B cell (primary cell): ENCODE data around the gene GRK5. TPM values are rescaled to one million over a fixed set of nuclear protein-coding genes. Genes with fewer than 3 reads are reported as not detected.

ENCODE experiments used
- ATAC-seq: fragments of 200-7000 bp; cut with Tn5 transposase; one replicate; pipeline ENCODE4 v1.10.0; 2021; ENCODE audit warnings: low read depth, mild to moderate bottlenecking, moderate number of reproducible peaks, moderate library complexity
- CTCF ChIA-PET: fragments of 350-600 bp; sonication (Branson Sonifier 250); formaldehyde crosslinking; loops from one replicate; lab custom pipeline; 2021; ENCODE audit warnings: antibody characterized with exemption, inconsistent platforms; lab: Charles Lee
- POLR2A ChIA-PET: fragments of 350-600 bp; sonication (Branson Sonifier 250); formaldehyde crosslinking; loops from one replicate; lab custom pipeline; 2021; ENCODE audit warnings: antibody characterized with exemption; lab: Charles Lee
- DNase-seq: peaks from one replicate; pipeline ENCODE4 v3.0.0; 2013
- H2AFZ ChIP-seq: 2 replicates; pipeline ENCODE4 v1.6.1; 2012; ENCODE audit warnings: mild to moderate bottlenecking, low read depth, low read length; ENCODE audit not compliant: insufficient read depth, poor library complexity, severe bottlenecking
- H3K27ac ChIP-seq, 2 donors: 1 replicate in 1 of 2; 2 replicates in 1 of 2; pipeline ENCODE4 v1.5.1; 2012 to 2013; ENCODE audit warnings: low read length in 2 of 2, mild to moderate bottlenecking in 2 of 2, moderate library complexity in 1 of 2
- H3K27me3 ChIP-seq, 4 experiments: fragments of 200-600 bp in 1 of 4; sonication (generic) in 1 of 4; replicated peaks in 1 of 4; 1 replicate in 2 of 4; 2 replicates in 2 of 4; pipeline versions ENCODE4 v1.6.1 to v1.7.0; 2013 to 2016; ENCODE audit warnings: low read length in 3 of 4, mild to moderate bottlenecking in 2 of 4, mixed read lengths in 1 of 4, moderate library complexity in 1 of 4; ENCODE audit not compliant: insufficient read depth in 4 of 4, control insufficient read depth in 3 of 4; ENCODE audit errors: control extremely low read depth in 1 of 4
- H3K36me3 ChIP-seq, 2 experiments: replicated peaks in 1 of 2; 1 replicate in 1 of 2; 2 replicates in 1 of 2; pipeline versions ENCODE4 v1.6.1 to v1.7.1; 2013; ENCODE audit warnings: low read length in 1 of 2; ENCODE audit not compliant: insufficient read depth in 2 of 2, control insufficient read depth in 1 of 2; ENCODE audit errors: control extremely low read depth in 1 of 2, extremely low read depth in 1 of 2
- H3K4me1 ChIP-seq, 2 donors: fragments of 200-600 bp in 1 of 2; sonication (generic) in 1 of 2; 1 replicate in 1 of 2; 2 replicates in 1 of 2; pipeline versions ENCODE4 v1.5.1 to v1.6.1; 2013 to 2017; ENCODE audit warnings: low read length in 2 of 2; ENCODE audit not compliant: control insufficient read depth in 2 of 2, insufficient read depth in 2 of 2
- H3K4me2 ChIP-seq: replicated peaks from 2 replicates; pipeline ENCODE3; 2012; ENCODE audit warnings: mild to moderate bottlenecking, low read depth, low read length; ENCODE audit not compliant: poor library complexity, severe bottlenecking
- H3K4me3 ChIP-seq, 5 experiments: fragments of 200-600 bp in 1 of 5; sonication (generic) in 1 of 5; 1 replicate in 3 of 5; 2 replicates in 2 of 5; pipeline versions ENCODE4 v1.5.1 to v1.7.0; 2011 to 2016; ENCODE audit warnings: low read length in 4 of 5, mild to moderate bottlenecking in 4 of 5, low read depth in 2 of 5, control low read depth in 1 of 5, moderate library complexity in 1 of 5; ENCODE audit not compliant: insufficient read depth in 1 of 5; ENCODE audit errors: control extremely low read depth in 1 of 5, extremely low read depth in 1 of 5
- H3K79me2 ChIP-seq: fragments of 200-600 bp; sonication (generic); one replicate; pipeline ENCODE4 v1.6.0; 2016; ENCODE audit warnings: low read length; ENCODE audit not compliant: control insufficient read depth, insufficient read depth
- H3K9ac ChIP-seq: fragments of 200-600 bp; sonication (generic); 2 replicates; pipeline ENCODE4 v1.6.1; 2017; ENCODE audit warnings: mild to moderate bottlenecking, low read length, moderate library complexity
- H3K9me3 ChIP-seq, 3 donors: one replicate each; pipeline versions ENCODE4 v1.6.1 to v1.7.1; 2013; ENCODE audit warnings: low read length in 2 of 3; ENCODE audit not compliant: control insufficient read depth in 2 of 3, insufficient read depth in 1 of 3; ENCODE audit errors: control extremely low read depth in 1 of 3
- H4K20me1 ChIP-seq: 2 replicates; pipeline ENCODE4 v1.6.0; 2012; ENCODE audit warnings: mild to moderate bottlenecking, low read length; ENCODE audit not compliant: insufficient read depth, control insufficient read depth, poor library complexity, severe bottlenecking
- H3K27ac Mint-ChIP-seq: one replicate; pipeline ENCODE4 v1.8.0; 2021; ENCODE audit warnings: mixed read lengths
- H3K27me3 Mint-ChIP-seq: one replicate; pipeline ENCODE4 v1.8.0; 2021; ENCODE audit warnings: mixed read lengths
- H3K4me1 Mint-ChIP-seq: one replicate; pipeline ENCODE4 v1.8.0; 2021; ENCODE audit warnings: mixed read lengths
- H3K4me3 Mint-ChIP-seq: one replicate; pipeline ENCODE4 v1.8.0; 2021; ENCODE audit warnings: mixed read lengths
- H3K9me3 Mint-ChIP-seq: one replicate; pipeline ENCODE4 v1.8.0; 2022; ENCODE audit warnings: mixed read lengths; ENCODE audit not compliant: insufficient read depth
- CTCF ChIP-seq: fragments of 200-600 bp; IDR thresholded peaks from one replicate; pipeline ENCODE4 v1.8.0; 2022; ENCODE audit warnings: antibody characterized with exemption, mild to moderate bottlenecking
- EZH2 ChIP-seq: IDR thresholded peaks from 2 replicates; pipeline ENCODE4 v1.6.1; 2012; ENCODE audit warnings: borderline replicate concordance, low read depth, mild to moderate bottlenecking, moderate library complexity, low read length; ENCODE audit not compliant: insufficient read depth, poor library complexity, severe bottlenecking
- WGBS: methylation state at CpG from one replicate; pipeline ENCODE4 v1.1.5; 2013; ENCODE audit warnings: missing lambda C conversion rate; ENCODE audit not compliant: insufficient coverage; 5-methylcytosine and 5-hydroxymethylcytosine counted together
- intact Hi-C: fragments of 100-400 bp; cut with micrococcal nuclease; formaldehyde crosslinking; loops from one replicate; pipeline ENCODE4 v1.10.0; 2022
- polyA plus RNA-seq: library from polyadenylated mRNA; depleted of rRNA; stranded (reverse); fragments of >200 nt; gene quantifications from 2 replicates; pipeline ENCODE4 v1.2.3, GENCODE V29; 2012
- total RNA-seq, 2 donors: library from RNA; stranded (reverse); fragments of 120-200 nt in 1 of 2; gene quantifications; 1 replicate in 1 of 2; 2 replicates in 1 of 2; pipeline versions ENCODE4 v1.2.3 to v1.2.4, GENCODE V29; 2013 to 2022

The GRK5 gene
- total and polyA plus RNA-seq, 2 donors (not counting 1 experiment from before 2014, with no cell fraction given): 21.9 to 54.8 TPM

- 97% methylated on average over 11 of the region's 12 CpGs for WGBS
- Histone ChIP-seq H3K27ac (no peak overlapping the region), H2AFZ (no peak overlapping the region), H3K9ac (no peak overlapping the region), H3K4me1 (peaks cover 28 to 34% of the 10 kb centered on the region in 2 donors), H3K36me3 (peaks cover 0 to 22% of the 10 kb centered on the region in 2 experiments), H3K27me3 (no peaks in the 10 kb centered on the region), H3K79me2 (peaks cover 47% of the 10 kb centered on the region), H4K20me1 (peaks cover 1% of the 10 kb centered on the region), H3K9me3 (no peaks in the 10 kb centered on the region), H3K4me3 (no peak overlapping the region), H3K4me2 (no peak overlapping the region)
- H3K4me1 Mint-ChIP-seq: peaks cover 40% of the 10 kb centered on the region
- DNase-seq (no peak), ATAC-seq (no peak)
- POLR2A ChIA-PET: interaction anchor here (0.6 kb wide), 1 partner anchor 50 kb away, joined by 3 read pairs; no protein-coding TSS in a partner anchor
- no peak overlapping the region for H3K27ac Mint-ChIP-seq
- TF ChIP-seq CTCF (no peak), EZH2 (no peak)
- H3K27me3 Mint-ChIP-seq: no peaks in the 10 kb centered on the region
- no peaks in the 10 kb centered on the region for H3K9me3 Mint-ChIP-seq
- intact Hi-C loops: no loop called here
- CTCF ChIA-PET: interaction anchor here (0.6 to 2.1 kb wide), 7 partner anchors 39 to 185 kb away, joined by 3 to 7 read pairs (median 5); partner anchors contain the start of gene GRK5
- H3K4me3 Mint-ChIP-seq: no peak overlapping the region
Measured at GRCh38 chr10:119365773-119366599, 158.6 kb downstream of the GRK5 start.
